SK-N-SH treated with all-trans-retinoic acid at 6 μM for 48 hours (cell line): ENCODE measurements around the gene WAPL.

Source experiments
- ATAC-seq: fragments of 200-7000 bp; cut with Tn5 transposase; 3 replicates; pipeline ENCODE4 v1.9.1; 2020; ENCODE audit warnings: mild to moderate bottlenecking, moderate library complexity
- BACH2 ChIP-seq: fragments of 250-450 bp; sonication (Bioruptor Pico); IDR thresholded peaks from 2 replicates; pipeline ENCODE4 v1.9.0; 2021; ENCODE audit warnings: mild to moderate bottlenecking, borderline replicate concordance
- CREB5 ChIP-seq: fragments of 250-450 bp; sonication (Bioruptor Pico); IDR thresholded peaks from 2 replicates; pipeline ENCODE4 v1.5.1; 2020; ENCODE audit warnings: low read depth, mild to moderate bottlenecking, moderate library complexity
- CSDC2 ChIP-seq: fragments of 250-450 bp; sonication (Bioruptor Pico); IDR thresholded peaks from 2 replicates; pipeline ENCODE4 v1.5.0; 2020; ENCODE audit warnings: mild to moderate bottlenecking, moderate library complexity
- CSRNP3 ChIP-seq: fragments of 250-450 bp; sonication (Bioruptor Pico); IDR thresholded peaks from 2 replicates; pipeline ENCODE4 v1.5.1; 2021; ENCODE audit warnings: mild to moderate bottlenecking, moderate library complexity
- GLIS3 ChIP-seq: fragments of 250-450 bp; sonication (Bioruptor Pico); IDR thresholded peaks from 2 replicates; pipeline ENCODE4 v1.5.0; 2020; ENCODE audit warnings: mild to moderate bottlenecking, moderate library complexity
- ISL1 ChIP-seq: fragments of 250-450 bp; sonication (Bioruptor Pico); IDR thresholded peaks from 2 replicates; pipeline ENCODE4 v2.1.2; 2022; ENCODE audit warnings: mild to moderate bottlenecking, moderate library complexity
- OSR1 ChIP-seq: fragments of 250-450 bp; sonication (Bioruptor Pico); IDR thresholded peaks from 2 replicates; pipeline ENCODE4 v1.8.0; 2022; ENCODE audit warnings: moderate library complexity, mild to moderate bottlenecking, inconsistent platforms
- PATZ1 ChIP-seq: fragments of 250-450 bp; sonication (Bioruptor Pico); IDR thresholded peaks from 2 replicates; pipeline ENCODE4 v1.8.0; 2020; ENCODE audit warnings: mild to moderate bottlenecking, moderate library complexity, borderline replicate concordance
- POU6F1 ChIP-seq: fragments of 250-450 bp; sonication (Bioruptor Pico); IDR thresholded peaks from 2 replicates; pipeline ENCODE4 v1.8.0; 2021; ENCODE audit warnings: low read depth, mild to moderate bottlenecking, moderate library complexity, borderline replicate concordance
- PPARA ChIP-seq: fragments of 250-450 bp; sonication (Bioruptor Pico); IDR thresholded peaks from 2 replicates; pipeline ENCODE4 v1.5.0; 2020; ENCODE audit warnings: mild to moderate bottlenecking, borderline replicate concordance
- RARB ChIP-seq: fragments of 250-450 bp; sonication (Bioruptor Pico); IDR thresholded peaks from 2 replicates; pipeline ENCODE4 v1.8.0; 2021; ENCODE audit warnings: mild to moderate bottlenecking, moderate library complexity
- SNAI2 ChIP-seq: fragments of 250-450 bp; sonication (Bioruptor Pico); IDR thresholded peaks from 2 replicates; pipeline ENCODE4 v1.5.0; 2020; ENCODE audit warnings: mild to moderate bottlenecking, moderate library complexity
- TCF4 ChIP-seq: fragments of 250-450 bp; sonication (Bioruptor Pico); IDR thresholded peaks from 2 replicates; pipeline ENCODE4 v1.8.0; 2021; ENCODE audit warnings: mild to moderate bottlenecking, moderate library complexity, borderline replicate concordance
- TOX ChIP-seq: fragments of 250-450 bp; sonication (Bioruptor Pico); IDR thresholded peaks from 2 replicates; pipeline ENCODE4 v1.8.0; 2021; ENCODE audit warnings: mild to moderate bottlenecking, moderate library complexity, borderline replicate concordance
- TSHZ2 ChIP-seq: fragments of 250-450 bp; sonication (Bioruptor Pico); IDR thresholded peaks from 2 replicates; pipeline ENCODE4 v1.5.0; 2020; ENCODE audit warnings: mild to moderate bottlenecking, moderate library complexity
- ZC3H10 ChIP-seq: fragments of 250-450 bp; sonication (Bioruptor Pico); IDR thresholded peaks from 2 replicates; pipeline ENCODE4 v1.5.1; 2021; ENCODE audit warnings: mild to moderate bottlenecking, moderate library complexity
- ZFP3 ChIP-seq: fragments of 250-450 bp; sonication (Bioruptor Pico); IDR thresholded peaks from 2 replicates; pipeline ENCODE4 v1.5.0; 2020; ENCODE audit warnings: mild to moderate bottlenecking, moderate library complexity
- ZFP30 ChIP-seq: fragments of 450-650 bp; formaldehyde crosslinking; IDR thresholded peaks from 2 replicates; pipeline ENCODE4 v1.5.0; 2022; ENCODE audit warnings: mild to moderate bottlenecking, moderate library complexity
- ZNF565 ChIP-seq: fragments of 450-650 bp; formaldehyde crosslinking; conservative IDR thresholded peaks from 2 replicates; pipeline ENCODE4 v1.5.0; 2020; ENCODE audit warnings: low read depth, mild to moderate bottlenecking, moderate library complexity
- ZNF8 ChIP-seq: fragments of 450-650 bp; formaldehyde crosslinking; IDR thresholded peaks from 2 replicates; pipeline ENCODE4 v1.5.0; 2020; ENCODE audit warnings: mild to moderate bottlenecking, moderate library complexity

The WAPL gene

GRCh38 chr10:86509145-86509544 is 12.4 kb downstream of the WAPL start (continued):
- no peak for TF ChIP-seq CREB5 (CRISPR knock-in tag)
- no peak for TF ChIP-seq TOX (CRISPR knock-in tag)
- TF ChIP-seq SNAI2, result no peak

GRCh38 chr10:86508217-86508616 is 13.4 kb downstream of the WAPL start:
- no peak for ATAC-seq
- TF ChIP-seq OSR1 (CRISPR knock-in tag), result no peak
- TF ChIP-seq TOX (CRISPR knock-in tag), result no peak
- no peak for TF ChIP-seq CSDC2
- no peak for TF ChIP-seq ZFP3 (CRISPR knock-in tag)
- no peak for TF ChIP-seq ISL1 (CRISPR knock-in tag)
- TF ChIP-seq TSHZ2 (CRISPR knock-in tag), result no peak
- TF ChIP-seq CREB5 (CRISPR knock-in tag), result no peak
- TF ChIP-seq ZFP30 (CRISPR knock-in tag), result no peak
- TF ChIP-seq PATZ1 (CRISPR knock-in tag), result no peak
- no peak for TF ChIP-seq RARB (CRISPR knock-in tag)
- TF ChIP-seq BACH2 (CRISPR knock-in tag), result no peak
- TF ChIP-seq TCF4 (CRISPR knock-in tag), result no peak
- no peak for TF ChIP-seq ZNF565 (CRISPR knock-in tag)
- no peak for TF ChIP-seq ZNF8 (CRISPR knock-in tag)
- TF ChIP-seq ZC3H10, result no peak
- no peak for TF ChIP-seq CSRNP3 (CRISPR knock-in tag)
- TF ChIP-seq GLIS3, result no peak
- TF ChIP-seq SNAI2, result no peak
- no peak for TF ChIP-seq PPARA (CRISPR knock-in tag)
- TF ChIP-seq POU6F1 (CRISPR knock-in tag), result no peak

GRCh38 chr10:86506499-86506898 is 15.1 kb downstream of the WAPL start:
- peak; percentile 42 for ATAC-seq
- TF ChIP-seq TCF4 (CRISPR knock-in tag), result no peak
